VCaP (cell line): ENCODE measurements around the gene ITGA7.
A peak's percentile ranks its signal among the peaks of the same experiment; 100 is the strongest.

ENCODE experiments used
- H3K27ac ChIP-seq: fragments of 450-650 bp; 2 replicates; pipeline ENCODE4 v1.5.1; 2017
- CTCF ChIP-seq: fragments of 450-650 bp; conservative IDR thresholded peaks from 2 replicates; pipeline ENCODE4 v1.5.1; 2017; ENCODE audit warnings: mild to moderate bottlenecking, moderate library complexity

The ITGA7 gene

DNA sequence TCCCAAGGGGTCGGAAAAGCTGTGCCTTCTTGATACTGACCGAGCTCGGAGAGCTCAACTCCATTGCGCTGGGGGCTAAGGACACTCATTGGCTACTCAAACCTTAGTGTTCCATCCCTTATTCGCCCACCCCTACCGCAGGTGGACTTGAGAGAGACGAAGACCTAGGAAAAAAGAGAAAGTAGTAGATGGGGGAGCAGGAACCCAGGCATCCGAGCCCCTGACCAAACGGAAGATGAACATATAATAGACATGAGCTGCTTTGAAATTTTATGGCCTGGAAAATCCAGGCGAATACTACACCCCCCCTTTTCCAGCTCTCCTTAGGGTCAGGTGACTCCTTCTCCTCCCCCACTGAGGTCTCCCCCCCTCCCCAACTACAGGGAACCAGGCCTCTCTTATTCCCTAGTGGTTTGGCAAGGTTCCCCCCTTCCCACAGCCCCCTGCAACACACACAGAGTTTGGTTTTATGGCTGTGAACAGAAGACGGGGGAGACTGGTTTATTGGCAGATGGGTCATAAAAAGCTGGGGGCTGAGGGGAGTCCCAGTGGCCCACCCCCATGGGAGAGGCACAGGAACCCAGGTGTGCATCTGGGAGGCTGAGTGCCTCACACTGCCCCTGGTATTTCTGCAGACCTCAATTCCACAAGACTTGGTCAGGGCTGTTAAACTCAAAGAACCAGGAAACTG lies 36.8 kb upstream of the ITGA7 start:
- peak overlapping the region; percentile 84 for H3K27ac ChIP-seq
- no peak for TF ChIP-seq CTCF

DNA sequence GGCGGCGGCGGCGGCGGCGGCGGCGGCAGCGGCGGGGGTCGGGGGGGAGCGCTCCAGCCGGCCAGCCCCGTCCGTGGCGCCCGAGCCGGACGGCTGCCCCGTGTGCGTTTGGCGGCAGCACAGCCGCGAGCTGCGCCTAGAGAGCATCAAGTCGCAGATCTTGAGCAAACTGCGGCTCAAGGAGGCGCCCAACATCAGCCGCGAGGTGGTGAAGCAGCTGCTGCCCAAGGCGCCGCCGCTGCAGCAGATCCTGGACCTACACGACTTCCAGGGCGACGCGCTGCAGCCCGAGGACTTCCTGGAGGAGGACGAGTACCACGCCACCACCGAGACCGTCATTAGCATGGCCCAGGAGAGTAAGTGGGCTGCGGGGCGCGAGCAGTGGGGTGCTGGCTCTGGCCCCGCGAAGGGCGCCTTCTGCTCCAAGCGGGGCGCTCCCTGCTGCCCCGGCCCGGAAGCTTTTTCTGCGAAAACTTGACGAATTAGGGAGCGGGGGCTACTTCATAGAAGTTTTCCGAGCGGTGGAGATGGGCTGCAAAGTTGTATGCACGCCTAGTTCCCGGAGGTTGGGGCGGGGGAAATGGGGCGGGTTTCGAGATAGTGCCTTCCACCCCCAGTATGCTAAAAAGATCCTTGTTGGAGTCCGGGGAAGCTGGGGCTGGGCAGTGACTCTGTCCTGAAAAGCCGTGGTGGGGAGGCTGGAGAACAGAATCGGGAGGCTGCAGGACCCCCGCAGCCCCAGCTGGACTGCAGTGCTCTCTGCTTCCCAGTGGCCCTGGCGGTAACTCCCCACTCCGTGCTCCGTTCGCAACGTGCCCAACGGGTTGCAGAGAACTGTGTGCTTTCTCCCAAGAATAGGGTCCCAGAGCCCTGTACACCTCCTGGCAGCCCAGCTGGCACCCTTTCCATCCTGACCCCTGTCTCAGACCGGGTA lies 36.0 kb upstream of the ITGA7 start:
- TF ChIP-seq CTCF: peak; percentile 21; the same call in 1 of the 2 replicates
- peak overlapping the region; percentile 84 for H3K27ac ChIP-seq

GRCh38 chr12:55742719-55743405 lies 35.2 kb upstream of the ITGA7 start, which contains the start of gene GDF11:
GDF11 (plus strand) TSS chr12:55743122; CDS start chr12:55743317, 195 bp downstream.
- H3K27ac ChIP-seq: peak within 1 kb of the TSS; percentile 84
- TF ChIP-seq CTCF: no peak

DNA sequence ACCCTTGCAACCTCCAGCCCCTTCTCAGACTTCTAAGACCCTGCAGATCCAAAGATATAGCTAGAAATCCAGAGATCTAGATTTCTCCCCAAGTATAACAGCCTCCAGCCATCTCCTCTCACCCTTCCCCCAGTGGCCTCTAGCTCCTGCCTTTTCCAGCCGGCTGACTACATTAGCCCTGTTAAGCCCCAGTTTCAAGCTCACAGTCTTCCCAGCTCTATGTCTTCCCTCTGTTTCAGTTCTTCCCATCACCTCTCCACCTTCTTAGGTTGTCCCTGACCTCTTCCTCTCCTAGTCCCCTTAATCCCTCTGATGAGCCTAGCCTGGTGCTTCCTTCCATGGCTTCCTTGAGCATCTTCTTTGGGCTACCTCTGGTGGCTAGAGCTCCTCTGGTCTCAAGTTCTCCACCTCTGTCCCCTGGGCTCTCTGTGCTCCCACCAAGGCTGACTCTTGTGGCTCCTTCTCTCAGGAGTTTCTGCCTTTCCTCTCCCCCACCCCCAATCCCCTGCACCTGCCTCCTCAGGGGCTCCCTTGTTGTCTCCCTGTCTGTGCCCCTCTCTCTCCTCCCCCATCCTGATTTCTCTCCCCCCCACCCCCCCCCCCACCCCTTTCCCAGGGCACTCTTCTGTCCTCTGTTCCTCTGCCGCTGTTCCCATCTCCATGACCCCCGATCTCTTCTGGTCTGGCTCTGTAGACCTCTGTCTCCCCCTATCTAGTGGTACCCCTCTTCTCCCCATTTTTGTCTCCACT lies 34.4 kb upstream of the ITGA7 start:
- peak overlapping the region; percentile 84 for H3K27ac ChIP-seq
- no peak for TF ChIP-seq CTCF

- TF ChIP-seq CTCF: peak; percentile 59
- peak overlapping the region; percentile 48; the same call in 1 of the 2 replicates for H3K27ac ChIP-seq
Measured at GRCh38 chr12:55739025-55739378, 31.3 kb upstream of the ITGA7 start.

GRCh38 chr12:55738123-55739024 lies 30.7 kb upstream of the ITGA7 start:
- peak overlapping the region; percentile 48; the same call in 1 of the 2 replicates for H3K27ac ChIP-seq
- TF ChIP-seq CTCF: peak; percentile 86
